SJSA1 (cell line): Measurements from ENCODE around the gene ANLN. TPM values are rescaled to one million over a fixed set of nuclear protein-coding genes. Genes with fewer than 3 reads are reported as not detected.
A peak's percentile ranks its signal among the peaks of the same experiment; 100 is the strongest.

Experiments
- DNase-seq, 2 experiments: peaks; one replicate each; pipeline ENCODE4 v3.0.0-alpha.2; 2015 to 2020; ENCODE audit warnings: low spot score in 2 of 2, low read depth in 1 of 2
- H3K27ac ChIP-seq: fragments of 250-450 bp; sonication (Bioruptor Pico); 2 replicates; pipeline ENCODE4 v1.5.1; 2020; ENCODE audit warnings: mild to moderate bottlenecking, moderate library complexity
- H3K27me3 ChIP-seq: fragments of 250-450 bp; sonication (Bioruptor Pico); replicated peaks from 2 replicates; pipeline ENCODE4 v1.5.1; 2020; ENCODE audit warnings: mild to moderate bottlenecking, moderate library complexity
- H3K36me3 ChIP-seq: fragments of 250-450 bp; sonication (Bioruptor Pico); 2 replicates; pipeline ENCODE4 v1.5.1; 2020; ENCODE audit warnings: mild to moderate bottlenecking
- H3K4me1 ChIP-seq: fragments of 250-450 bp; sonication (Bioruptor Pico); replicated peaks from 2 replicates; pipeline ENCODE4 v1.6.1; 2021; ENCODE audit warnings: mild to moderate bottlenecking
- H3K4me3 ChIP-seq: fragments of 250-450 bp; sonication (Bioruptor Pico); 2 replicates; pipeline ENCODE4 v1.5.1; 2020; ENCODE audit warnings: mild to moderate bottlenecking
- H3K9me3 ChIP-seq: fragments of 250-450 bp; sonication (Bioruptor Pico); replicated peaks from 2 replicates; pipeline ENCODE4 v1.5.1; 2020; ENCODE audit warnings: mild to moderate bottlenecking
- total RNA-seq: library from RNA; depleted of rRNA; stranded (reverse); fragments of >200 nt; shearing (Covaris generic); gene quantifications from 2 replicates; pipeline ENCODE4 v1.2.3, GENCODE V29; 2014; rRNA removed

The ANLN gene, protein sequence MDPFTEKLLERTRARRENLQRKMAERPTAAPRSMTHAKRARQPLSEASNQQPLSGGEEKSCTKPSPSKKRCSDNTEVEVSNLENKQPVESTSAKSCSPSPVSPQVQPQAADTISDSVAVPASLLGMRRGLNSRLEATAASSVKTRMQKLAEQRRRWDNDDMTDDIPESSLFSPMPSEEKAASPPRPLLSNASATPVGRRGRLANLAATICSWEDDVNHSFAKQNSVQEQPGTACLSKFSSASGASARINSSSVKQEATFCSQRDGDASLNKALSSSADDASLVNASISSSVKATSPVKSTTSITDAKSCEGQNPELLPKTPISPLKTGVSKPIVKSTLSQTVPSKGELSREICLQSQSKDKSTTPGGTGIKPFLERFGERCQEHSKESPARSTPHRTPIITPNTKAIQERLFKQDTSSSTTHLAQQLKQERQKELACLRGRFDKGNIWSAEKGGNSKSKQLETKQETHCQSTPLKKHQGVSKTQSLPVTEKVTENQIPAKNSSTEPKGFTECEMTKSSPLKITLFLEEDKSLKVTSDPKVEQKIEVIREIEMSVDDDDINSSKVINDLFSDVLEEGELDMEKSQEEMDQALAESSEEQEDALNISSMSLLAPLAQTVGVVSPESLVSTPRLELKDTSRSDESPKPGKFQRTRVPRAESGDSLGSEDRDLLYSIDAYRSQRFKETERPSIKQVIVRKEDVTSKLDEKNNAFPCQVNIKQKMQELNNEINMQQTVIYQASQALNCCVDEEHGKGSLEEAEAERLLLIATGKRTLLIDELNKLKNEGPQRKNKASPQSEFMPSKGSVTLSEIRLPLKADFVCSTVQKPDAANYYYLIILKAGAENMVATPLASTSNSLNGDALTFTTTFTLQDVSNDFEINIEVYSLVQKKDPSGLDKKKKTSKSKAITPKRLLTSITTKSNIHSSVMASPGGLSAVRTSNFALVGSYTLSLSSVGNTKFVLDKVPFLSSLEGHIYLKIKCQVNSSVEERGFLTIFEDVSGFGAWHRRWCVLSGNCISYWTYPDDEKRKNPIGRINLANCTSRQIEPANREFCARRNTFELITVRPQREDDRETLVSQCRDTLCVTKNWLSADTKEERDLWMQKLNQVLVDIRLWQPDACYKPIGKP
- 298 and 397 TPM in 2 replicates for total RNA-seq

DNA sequence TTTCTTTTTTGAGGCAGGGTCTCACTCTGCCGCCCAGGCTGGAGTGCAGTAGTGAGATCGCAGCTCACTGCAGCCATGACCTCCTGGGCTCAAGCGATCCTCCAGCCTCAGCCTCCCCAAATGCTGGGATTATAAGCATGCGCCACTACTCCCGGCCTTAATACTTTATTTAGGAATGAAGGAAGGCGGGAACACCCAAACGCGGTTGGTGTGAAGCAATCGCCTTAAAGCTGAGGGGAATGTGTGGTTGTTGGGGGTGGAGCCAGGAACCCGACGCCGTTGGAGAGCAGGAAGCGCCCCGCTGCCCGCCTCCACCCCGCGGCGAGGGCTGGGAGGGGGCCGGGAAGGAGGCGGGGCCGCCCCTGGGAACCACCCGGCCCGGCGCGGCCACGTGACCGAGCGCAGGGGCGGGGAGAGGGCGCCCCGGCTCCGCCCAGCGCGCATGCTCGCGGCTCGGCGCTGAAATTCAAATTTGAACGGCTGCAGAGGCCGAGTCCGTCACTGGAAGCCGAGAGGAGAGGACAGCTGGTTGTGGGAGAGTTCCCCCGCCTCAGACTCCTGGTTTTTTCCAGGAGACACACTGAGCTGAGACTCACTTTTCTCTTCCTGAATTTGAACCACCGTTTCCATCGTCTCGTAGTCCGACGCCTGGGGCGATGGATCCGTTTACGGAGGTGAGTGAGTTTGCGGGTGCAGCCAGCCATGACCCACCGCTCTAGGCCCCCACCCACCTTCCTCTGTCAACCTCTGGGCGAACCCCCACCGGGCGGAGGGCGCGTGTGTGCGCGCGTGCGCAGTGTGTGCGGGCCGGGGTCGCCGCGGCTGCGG lies at the start of gene ANLN:
ANLN (plus strand) TSS at position 492 of the 828 bp plus-strand sequence; CDS start at position 657, 165 bp downstream.
- no peaks in the 10 kb centered on the region for H3K27me3 ChIP-seq
- H3K9me3 ChIP-seq, result no peaks in the 10 kb centered on the region
- peak; percentile 96 to 98 for DNase-seq
- peak within 1 kb of the TSS; percentile 85 for H3K4me3 ChIP-seq
- H3K4me1 ChIP-seq, result peaks cover 32% of the 10 kb centered on the region
- peaks cover 41% of the 10 kb centered on the region for H3K36me3 ChIP-seq
- H3K27ac ChIP-seq, result peak within 1 kb of the TSS; percentile 96

DNA sequence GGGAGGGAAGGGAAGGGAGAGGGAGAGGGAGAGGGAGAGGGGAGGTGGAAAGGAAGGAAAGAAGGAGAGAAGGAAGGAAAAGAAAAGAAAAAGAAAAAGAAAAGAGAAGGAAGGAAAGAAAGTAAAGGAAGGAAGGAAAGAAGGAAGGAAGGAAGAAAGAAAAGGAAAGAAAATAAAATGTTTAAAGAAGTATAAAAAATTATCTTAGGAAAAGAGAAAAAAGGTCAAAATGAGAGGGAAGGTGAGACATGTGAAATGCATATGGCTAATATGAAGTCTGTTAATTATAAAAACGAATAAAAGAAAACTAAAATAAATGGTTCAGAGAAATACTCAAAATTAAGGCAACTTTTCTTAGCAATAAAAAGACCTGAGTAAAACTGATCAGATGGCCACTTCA lies 46.1 kb upstream of the ANLN start:
- Histone ChIP-seq H3K4me3 (no peak overlapping the region), H3K4me1 (peaks cover 14% of the 10 kb centered on the region), H3K9me3 (no peaks in the 10 kb centered on the region), H3K27ac (no peak overlapping the region), H3K36me3 (no peaks in the 10 kb centered on the region), H3K27me3 (no peaks in the 10 kb centered on the region; the same call in 1 of the 2 replicates)
- DNase-seq, result no peak

DNA sequence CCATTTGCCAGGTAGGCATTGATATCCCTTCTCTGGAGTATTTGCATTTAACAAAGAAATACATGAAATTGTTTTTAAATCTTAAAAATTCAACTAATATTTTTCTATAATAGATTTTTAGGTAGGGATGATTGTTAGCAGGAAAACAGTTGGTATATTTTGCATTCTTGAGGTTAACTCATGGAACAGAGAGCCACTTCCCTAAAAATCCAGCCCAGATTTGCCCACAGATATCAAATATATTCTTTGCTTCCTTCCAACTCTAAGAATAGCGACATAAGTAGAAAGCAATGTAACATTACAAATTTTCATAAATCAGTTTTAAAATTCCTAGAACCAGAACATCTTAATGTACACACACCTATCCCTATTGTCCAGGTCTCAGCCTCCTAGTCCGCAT lies 45.0 kb upstream of the ANLN start:
- Histone ChIP-seq H3K27ac (no peak overlapping the region), H3K27me3 (no peaks in the 10 kb centered on the region; the same call in 1 of the 2 replicates), H3K4me1 (peaks cover 24% of the 10 kb centered on the region), H3K4me3 (no peak overlapping the region), H3K36me3 (no peaks in the 10 kb centered on the region), H3K9me3 (no peaks in the 10 kb centered on the region)
- DNase-seq, result no peak

DNA sequence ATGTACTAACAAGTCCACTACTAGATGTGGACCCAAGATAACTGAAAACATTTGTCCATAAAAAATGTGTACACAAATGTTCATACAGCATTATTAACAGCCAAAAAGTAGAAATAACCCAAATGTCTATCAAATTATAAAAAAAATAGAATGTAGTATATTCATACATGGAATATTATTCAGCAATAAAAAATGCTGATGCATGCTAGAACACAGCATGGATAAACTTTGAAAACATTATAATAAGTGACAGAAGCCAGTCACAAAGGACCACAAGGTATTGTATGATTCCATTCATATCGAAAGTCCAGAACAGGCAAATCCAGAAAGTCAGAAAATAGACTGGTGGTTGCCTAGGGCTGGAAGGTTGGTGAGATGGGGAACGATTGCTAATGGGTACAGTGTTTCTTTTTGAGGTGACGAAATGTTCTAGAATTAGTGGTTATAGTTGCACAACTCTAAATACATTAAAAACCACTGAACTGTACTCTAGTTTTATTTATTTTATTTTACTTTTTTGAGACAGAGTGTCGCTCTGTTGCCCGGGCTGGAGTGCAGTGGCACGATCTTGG lies 43.3 kb upstream of the ANLN start:
- H3K9me3 ChIP-seq, result no peaks in the 10 kb centered on the region
- no peak for DNase-seq

DNA sequence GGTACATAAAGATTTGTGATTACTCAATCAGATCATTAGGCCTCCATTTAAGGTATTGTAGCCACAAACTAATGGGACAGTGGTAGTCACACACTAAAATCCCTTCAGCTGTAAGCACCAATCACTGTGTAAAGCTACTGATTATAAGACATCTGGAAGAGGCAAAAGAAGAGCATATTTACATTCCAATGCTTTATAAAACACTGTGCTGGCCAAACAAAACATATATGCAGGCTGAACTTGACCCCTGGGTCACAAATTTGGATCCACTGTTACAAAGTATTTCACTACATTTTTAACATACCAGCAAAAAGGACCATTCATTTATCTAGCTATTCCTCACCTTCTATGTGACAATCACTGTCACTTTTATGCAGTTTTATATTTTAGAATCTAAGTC lies 41.4 kb upstream of the ANLN start:
- Histone ChIP-seq H3K9me3 (no peaks in the 10 kb centered on the region), H3K4me3 (no peak overlapping the region), H3K27me3 (no peaks in the 10 kb centered on the region; the same call in 1 of the 2 replicates), H3K36me3 (no peaks in the 10 kb centered on the region), H3K27ac (peak overlapping the region; percentile 22), H3K4me1 (peaks cover 25% of the 10 kb centered on the region)
- DNase-seq, result peak in 1 of 2 experiments; percentile 59

More for the DNA sequence above, 43.3 kb upstream of the ANLN start:
- Histone ChIP-seq H3K27ac (no peak overlapping the region), H3K4me3 (no peak overlapping the region), H3K36me3 (no peaks in the 10 kb centered on the region), H3K27me3 (no peaks in the 10 kb centered on the region; the same call in 1 of the 2 replicates), H3K4me1 (peaks cover 25% of the 10 kb centered on the region)

DNA sequence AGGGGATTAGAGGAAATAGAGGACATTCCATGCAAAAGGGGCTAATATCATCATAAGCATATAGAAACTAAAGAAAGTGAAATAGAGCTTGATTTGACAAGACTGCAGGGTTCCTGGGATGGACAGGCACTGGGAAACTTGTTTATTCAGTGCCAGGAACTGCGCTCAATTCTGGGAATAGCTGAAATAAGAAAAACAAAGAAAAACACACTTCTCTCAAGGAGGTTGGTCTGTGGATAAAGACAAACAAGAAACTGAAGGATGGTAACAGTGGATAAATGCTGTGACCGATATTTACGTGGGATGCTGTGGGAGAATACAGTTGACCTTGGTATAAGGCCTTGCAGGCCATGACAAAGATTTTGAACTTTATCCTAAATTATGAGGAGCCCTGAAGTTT lies 40.9 kb upstream of the ANLN start:
- H3K4me3 ChIP-seq, result no peak overlapping the region
- H3K27ac ChIP-seq, result peak overlapping the region; percentile 22
- no peaks in the 10 kb centered on the region for H3K9me3 ChIP-seq
- H3K4me1 ChIP-seq, result peaks cover 25% of the 10 kb centered on the region
- no peak for DNase-seq
- H3K36me3 ChIP-seq, result no peaks in the 10 kb centered on the region
- no peaks in the 10 kb centered on the region; the same call in 1 of the 2 replicates for H3K27me3 ChIP-seq

DNA sequence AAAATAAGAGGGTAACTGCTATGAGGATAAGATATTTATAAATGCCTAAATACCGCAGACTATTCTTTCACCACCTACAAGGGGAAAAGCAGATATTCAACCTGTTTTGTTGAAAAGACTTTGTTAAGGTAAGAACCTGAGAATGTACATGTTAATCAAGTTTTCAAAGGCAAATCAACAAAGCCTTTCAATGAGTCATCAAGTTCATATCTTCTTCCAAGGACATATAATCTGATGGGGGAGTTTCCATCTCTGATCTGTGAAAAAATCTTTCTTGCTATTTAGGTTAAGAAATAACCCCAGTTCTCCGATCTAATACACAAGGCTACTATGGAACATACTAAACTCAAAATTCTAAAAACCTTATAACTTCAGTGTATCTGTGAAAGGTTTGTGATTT lies 40.0 kb upstream of the ANLN start:
- Histone ChIP-seq H3K36me3 (no peaks in the 10 kb centered on the region), H3K4me3 (no peak overlapping the region), H3K27ac (no peak overlapping the region), H3K9me3 (no peaks in the 10 kb centered on the region), H3K4me1 (peaks cover 25% of the 10 kb centered on the region), H3K27me3 (no peaks in the 10 kb centered on the region; the same call in 1 of the 2 replicates)
- no peak for DNase-seq

DNA sequence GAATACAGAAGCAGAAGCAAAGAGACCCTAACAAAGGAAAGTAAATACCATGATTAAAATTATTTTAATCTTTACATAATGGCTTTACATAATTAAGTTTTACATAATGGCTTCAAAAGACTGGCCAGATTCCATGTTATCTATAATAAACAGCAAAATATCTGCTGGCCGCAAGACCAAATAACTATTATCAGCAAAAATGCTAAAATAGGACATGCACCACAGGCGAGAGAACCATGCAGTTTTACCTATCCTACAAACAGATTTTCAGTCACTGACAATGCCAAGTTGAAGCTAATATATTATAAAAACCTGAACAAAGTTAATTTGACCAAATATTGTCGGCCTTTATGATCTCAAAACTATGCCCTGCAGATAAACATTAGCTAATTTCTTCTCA lies 34.2 kb upstream of the ANLN start:
- no peaks in the 10 kb centered on the region for H3K36me3 ChIP-seq
- no peak overlapping the region for H3K4me3 ChIP-seq
- H3K9me3 ChIP-seq, result no peaks in the 10 kb centered on the region
- no peaks in the 10 kb centered on the region for H3K27me3 ChIP-seq
- no peaks in the 10 kb centered on the region for H3K4me1 ChIP-seq
- DNase-seq, result no peak
- no peak overlapping the region for H3K27ac ChIP-seq

DNA sequence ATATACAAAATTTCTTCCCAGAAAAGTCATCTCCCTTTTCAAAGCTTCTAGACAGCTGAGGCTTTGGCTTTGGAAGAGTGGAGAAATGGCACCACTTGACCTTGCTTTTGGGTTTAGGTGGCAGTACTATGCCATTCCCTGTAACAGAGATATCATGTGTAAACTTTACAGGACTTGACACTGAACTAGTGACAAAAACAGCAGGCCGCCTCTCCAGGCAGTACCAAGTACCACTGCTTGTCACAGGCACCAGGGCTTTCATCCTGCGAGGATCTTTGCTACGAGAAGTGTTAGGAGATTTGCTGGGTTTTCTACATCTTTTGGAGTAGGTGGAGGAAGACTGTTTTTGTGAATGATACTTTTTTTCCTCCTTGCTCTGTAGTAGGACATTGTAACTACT lies 32.6 kb upstream of the ANLN start:
- Histone ChIP-seq H3K4me1 (no peaks in the 10 kb centered on the region), H3K27ac (no peak overlapping the region), H3K36me3 (no peaks in the 10 kb centered on the region), H3K27me3 (no peaks in the 10 kb centered on the region), H3K4me3 (no peak overlapping the region), H3K9me3 (no peaks in the 10 kb centered on the region)
- DNase-seq, result no peak

DNA sequence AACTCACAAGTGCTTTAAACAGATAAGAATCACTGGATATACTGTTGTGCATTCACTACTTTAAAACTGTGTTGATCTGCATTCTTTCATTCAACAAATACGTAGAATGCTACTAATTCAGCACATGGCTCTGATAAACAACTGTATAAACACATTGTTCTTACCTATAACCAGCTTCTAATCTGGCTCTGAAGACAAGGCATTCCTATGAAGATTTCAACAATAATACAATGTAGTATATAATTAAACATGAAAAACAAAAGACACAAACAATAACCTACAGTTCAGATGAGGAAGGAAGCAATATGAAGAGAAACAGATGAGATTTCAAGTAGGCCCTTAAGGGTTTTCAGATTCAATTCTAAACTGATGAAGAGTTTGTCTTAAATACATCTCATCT lies 31.1 kb upstream of the ANLN start:
- Histone ChIP-seq H3K27ac (no peak overlapping the region), H3K36me3 (no peaks in the 10 kb centered on the region), H3K4me1 (no peaks in the 10 kb centered on the region), H3K9me3 (no peaks in the 10 kb centered on the region), H3K4me3 (no peak overlapping the region), H3K27me3 (no peaks in the 10 kb centered on the region)
- no peak for DNase-seq

DNA sequence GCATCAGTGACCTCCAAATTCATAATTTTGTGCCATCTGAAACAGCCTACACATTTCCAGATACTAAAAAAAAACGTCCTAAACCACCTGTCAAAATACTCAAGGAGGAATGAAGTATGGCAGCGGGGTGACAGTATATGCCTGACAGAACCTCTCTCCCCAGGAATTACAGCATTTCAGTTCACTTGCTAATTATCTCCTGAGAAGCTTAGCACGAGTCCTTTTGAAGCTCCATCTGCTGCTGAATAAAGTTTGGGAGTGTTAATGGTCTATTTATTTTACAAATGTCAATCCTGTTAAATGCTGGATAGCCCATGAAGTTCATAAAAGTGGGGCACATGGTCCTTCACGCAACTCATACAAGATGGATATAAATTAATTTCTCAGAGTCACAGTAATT lies 29.4 kb upstream of the ANLN start:
- Histone ChIP-seq H3K36me3 (no peaks in the 10 kb centered on the region), H3K4me3 (no peak overlapping the region), H3K9me3 (no peaks in the 10 kb centered on the region), H3K27ac (no peak overlapping the region), H3K27me3 (no peaks in the 10 kb centered on the region), H3K4me1 (no peaks in the 10 kb centered on the region)
- no peak for DNase-seq

DNA sequence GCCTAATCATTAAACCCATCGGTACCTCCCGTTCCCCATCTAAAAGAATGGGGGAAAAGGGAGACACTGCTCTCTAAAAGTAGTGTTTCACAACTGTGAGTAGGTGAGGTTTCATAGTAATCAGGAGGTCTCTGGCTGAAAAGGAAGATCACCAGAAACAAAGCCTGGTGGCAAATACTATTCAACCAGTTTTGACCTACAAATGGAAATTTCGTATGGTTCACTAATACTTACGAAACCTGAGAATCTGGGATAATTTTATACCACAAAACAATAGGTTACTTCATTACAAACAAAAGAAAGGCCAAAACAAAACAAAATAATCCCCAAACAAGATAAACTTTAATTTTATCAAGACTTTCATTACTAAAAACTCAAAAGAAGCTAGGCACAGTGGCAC lies 28.4 kb upstream of the ANLN start:
- Histone ChIP-seq H3K4me1 (no peaks in the 10 kb centered on the region), H3K9me3 (no peaks in the 10 kb centered on the region), H3K27ac (no peak overlapping the region), H3K27me3 (no peaks in the 10 kb centered on the region), H3K4me3 (no peak overlapping the region), H3K36me3 (no peaks in the 10 kb centered on the region)
- DNase-seq, result no peak

DNA sequence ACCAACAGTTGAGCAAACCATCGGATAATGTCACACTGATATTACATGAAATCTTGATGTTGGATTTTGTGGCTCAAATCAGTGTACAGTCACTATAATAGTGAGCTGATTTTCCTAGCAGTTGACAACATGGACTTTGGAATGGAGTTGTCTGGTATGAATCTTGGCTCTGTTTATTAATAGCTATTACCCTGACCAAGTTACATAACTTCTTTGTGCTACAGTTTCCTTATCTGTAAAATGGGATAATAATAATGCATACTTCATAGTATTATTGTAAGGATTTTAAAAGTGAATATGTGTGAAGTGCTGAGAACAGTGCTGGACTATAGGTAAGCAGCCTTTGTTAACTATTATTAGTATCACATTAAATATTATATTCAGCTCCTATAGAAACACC lies 26.1 kb upstream of the ANLN start:
- Histone ChIP-seq H3K27me3 (no peaks in the 10 kb centered on the region), H3K4me3 (no peak overlapping the region), H3K9me3 (no peaks in the 10 kb centered on the region), H3K4me1 (0 out of 2 replicates have a peak, but pooled peaks cover 3% of the 10 kb centered on the region), H3K36me3 (no peaks in the 10 kb centered on the region), H3K27ac (no peak overlapping the region)
- DNase-seq, result no peak
